KOPT-K1 (cell line): Measurements from ENCODE around the gene MSTN.

Experiments
- H3K27ac ChIP-seq: fragments of 200-600 bp; sonication (generic); 2 replicates; pipeline ENCODE4 v1.5.1; 2016; ENCODE audit warnings: antibody characterized with exemption, mild to moderate bottlenecking, low read depth, low read length; ENCODE audit not compliant: poor library complexity, severe bottlenecking
- H3K36me3 ChIP-seq: fragments of 200-600 bp; sonication (generic); 2 replicates; pipeline ENCODE4 v1.5.1; 2017; ENCODE audit warnings: antibody characterized with exemption, mild to moderate bottlenecking, low read length, moderate library complexity; ENCODE audit not compliant: insufficient read depth
- H3K9me3 ChIP-seq: fragments of 200-600 bp; sonication (generic); 2 replicates; pipeline ENCODE4 v1.5.1; 2017; ENCODE audit warnings: antibody characterized with exemption, low read length, mild to moderate bottlenecking; ENCODE audit not compliant: insufficient read depth, poor library complexity, severe bottlenecking

The MSTN gene

GRCh38 chr2:190062601-190063000 lies at the start of gene MSTN:
Gene MSTN, minus strand, starts transcription at chr2:190062729. Its CDS starts 133 bp downstream, at chr2:190062596.
- no peaks in the 10 kb centered on the region for H3K9me3 ChIP-seq

GRCh38 chr2:190111166-190111565 lies 48.6 kb upstream of the MSTN start:
- Histone ChIP-seq H3K27ac (no peak overlapping the region), H3K9me3 (no peaks in the 10 kb centered on the region), H3K36me3 (no peaks in the 10 kb centered on the region)

More at GRCh38 chr2:190062601-190063000, at the start of gene MSTN:
- H3K27ac ChIP-seq = no peak within 1 kb of the TSS
- no peaks in the 10 kb centered on the region for H3K36me3 ChIP-seq

GRCh38 chr2:190110699-190111098 lies 48.2 kb upstream of the MSTN start:
- no peaks in the 10 kb centered on the region for H3K36me3 ChIP-seq
- no peaks in the 10 kb centered on the region for H3K9me3 ChIP-seq
- no peak overlapping the region for H3K27ac ChIP-seq

- Histone ChIP-seq H3K36me3 (no peaks in the 10 kb centered on the region), H3K27ac (no peak overlapping the region)
Observed at GRCh38 chr2:190110131-190110530, 47.6 kb upstream of the MSTN start.

GRCh38 chr2:190107409-190107808 lies 44.9 kb upstream of the MSTN start:
- Histone ChIP-seq H3K9me3 (no peaks in the 10 kb centered on the region), H3K36me3 (no peaks in the 10 kb centered on the region), H3K27ac (no peak overlapping the region)

More at GRCh38 chr2:190110131-190110530, 47.6 kb upstream of the MSTN start:
- H3K9me3 ChIP-seq = no peaks in the 10 kb centered on the region

- Histone ChIP-seq H3K36me3 (no peaks in the 10 kb centered on the region), H3K27ac (no peak overlapping the region), H3K9me3 (peaks cover 4% of the 10 kb centered on the region)
Observed at GRCh38 chr2:190106783-190107182, 44.3 kb upstream of the MSTN start.

GRCh38 chr2:190105554-190105953 lies 43.0 kb upstream of the MSTN start:
- no peak overlapping the region for H3K27ac ChIP-seq
- H3K9me3 ChIP-seq = peaks cover 5% of the 10 kb centered on the region
- H3K36me3 ChIP-seq = no peaks in the 10 kb centered on the region

GRCh38 chr2:190103144-190103543 lies 40.6 kb upstream of the MSTN start:
- H3K9me3 ChIP-seq = peaks cover 9% of the 10 kb centered on the region
- H3K27ac ChIP-seq = no peak overlapping the region
- no peaks in the 10 kb centered on the region for H3K36me3 ChIP-seq

GRCh38 chr2:190099890-190100697 lies 37.6 kb upstream of the MSTN start:
- Histone ChIP-seq H3K9me3 (peaks cover 9% of the 10 kb centered on the region), H3K27ac (no peak overlapping the region), H3K36me3 (no peaks in the 10 kb centered on the region)

- H3K27ac ChIP-seq = no peak overlapping the region
- H3K9me3 ChIP-seq = peaks cover 9% of the 10 kb centered on the region
- no peaks in the 10 kb centered on the region for H3K36me3 ChIP-seq
Observed at GRCh38 chr2:190098851-190099250, 36.3 kb upstream of the MSTN start.

- Histone ChIP-seq H3K9me3 (peaks cover 8% of the 10 kb centered on the region), H3K36me3 (no peaks in the 10 kb centered on the region), H3K27ac (no peak overlapping the region)
Observed at GRCh38 chr2:190097115-190097514, 34.6 kb upstream of the MSTN start.

GRCh38 chr2:190094316-190094871 lies 31.9 kb upstream of the MSTN start:
- Histone ChIP-seq H3K9me3 (peaks cover 4% of the 10 kb centered on the region), H3K27ac (no peak overlapping the region), H3K36me3 (no peaks in the 10 kb centered on the region)

GRCh38 chr2:190093793-190094192 lies 31.3 kb upstream of the MSTN start:
- no peak overlapping the region for H3K27ac ChIP-seq

GRCh38 chr2:190090148-190090547 lies 27.6 kb upstream of the MSTN start:
- H3K27ac ChIP-seq = no peak overlapping the region
- no peaks in the 10 kb centered on the region for H3K9me3 ChIP-seq
- H3K36me3 ChIP-seq = no peaks in the 10 kb centered on the region

More at GRCh38 chr2:190093793-190094192, 31.3 kb upstream of the MSTN start:
- Histone ChIP-seq H3K36me3 (no peaks in the 10 kb centered on the region), H3K9me3 (peaks cover 4% of the 10 kb centered on the region)

- H3K27ac ChIP-seq = no peak overlapping the region
- H3K36me3 ChIP-seq = no peaks in the 10 kb centered on the region
- no peaks in the 10 kb centered on the region for H3K9me3 ChIP-seq
Observed at GRCh38 chr2:190088917-190089316, 26.4 kb upstream of the MSTN start.

- H3K9me3 ChIP-seq = no peaks in the 10 kb centered on the region
- H3K27ac ChIP-seq = no peak overlapping the region
- no peaks in the 10 kb centered on the region for H3K36me3 ChIP-seq
Observed at GRCh38 chr2:190084704-190085103, 22.2 kb upstream of the MSTN start.
